ENCODE results near the gene ALDH1B1. TPM values are rescaled to one million over a fixed set of nuclear protein-coding genes. Genes with fewer than 3 reads are reported as not detected.

Gene ALDH1B1
- total RNA-seq, 1 donor from 2014 or later: 21.0 TPM

DNA sequence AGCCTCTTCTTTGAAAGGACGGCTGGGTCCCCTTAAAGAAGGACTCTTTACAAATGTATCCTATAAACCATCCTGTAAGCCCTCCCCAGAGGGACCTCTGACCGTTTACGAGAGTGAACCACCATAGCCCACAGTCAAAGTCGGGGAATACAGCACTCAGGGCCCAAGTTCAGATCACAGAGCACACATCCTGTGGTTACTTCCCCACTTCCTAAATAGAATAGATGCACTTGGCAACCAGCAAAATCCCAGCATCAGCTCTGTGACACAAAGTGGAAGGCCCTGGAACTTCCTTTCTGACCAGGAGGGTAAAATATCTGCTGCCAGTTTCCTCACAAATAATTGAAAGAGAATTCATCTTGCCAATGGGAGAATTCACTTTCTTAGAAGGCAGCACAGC, 38.6 kb downstream of the ALDH1B1 start:
- intact Hi-C loops (cut with DNase I): no loop called here
- no peak for DNase-seq (ENCODE audit: low spot score)

DNA sequence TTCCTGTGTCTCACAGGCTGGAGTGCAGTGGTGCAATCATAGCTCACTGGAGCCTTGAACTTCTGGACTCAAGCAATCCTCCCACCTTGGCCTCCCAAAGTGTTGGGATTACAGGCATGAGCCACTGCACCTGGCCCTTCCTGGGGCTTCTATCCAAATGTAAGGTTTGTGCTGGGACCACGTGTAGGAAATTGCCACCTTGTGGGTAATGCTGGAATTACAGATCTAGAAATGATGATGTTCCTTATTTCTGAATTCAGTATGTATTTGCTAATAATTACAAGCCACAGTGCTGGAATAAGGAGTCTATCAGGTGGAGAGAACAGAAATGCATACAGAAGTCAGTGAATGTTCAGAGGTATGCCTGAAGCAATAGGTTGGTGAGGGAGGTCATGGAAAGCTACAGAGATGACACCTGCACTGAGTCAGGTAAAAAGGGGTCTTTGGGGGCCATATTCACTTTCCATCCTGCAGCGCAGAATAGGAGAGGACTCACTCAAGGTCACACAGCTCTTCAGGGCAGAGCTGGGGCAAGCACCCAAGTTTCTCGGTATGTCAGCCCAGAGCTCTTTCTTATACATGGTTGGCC, 40.5 kb downstream of the ALDH1B1 start:
- DNase-seq (ENCODE audit: low spot score): no peak
- intact Hi-C loops (cut with DNase I): no loop called here

DNA sequence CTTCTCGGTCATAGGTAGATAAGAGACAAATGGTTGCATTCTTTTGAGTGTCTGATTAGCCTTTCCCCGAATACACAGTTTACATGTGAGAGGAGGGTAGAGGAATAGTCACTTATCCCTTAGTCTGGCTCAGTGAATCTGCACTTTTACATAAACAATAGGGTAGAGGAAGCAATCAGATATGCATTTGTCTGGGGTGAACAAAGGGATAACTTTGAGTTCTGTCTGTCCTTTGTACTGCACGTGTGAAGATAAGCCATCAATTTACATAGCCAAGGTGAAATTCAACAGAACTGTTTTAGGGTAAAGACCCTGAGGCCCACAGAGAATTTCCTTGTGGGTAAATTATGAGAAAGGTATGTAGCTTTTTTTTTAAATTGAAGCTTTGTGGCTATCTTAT, 41.9 kb downstream of the ALDH1B1 start:
- intact Hi-C loops (cut with DNase I): no loop called here
- DNase-seq (ENCODE audit: low spot score): no peak

DNA sequence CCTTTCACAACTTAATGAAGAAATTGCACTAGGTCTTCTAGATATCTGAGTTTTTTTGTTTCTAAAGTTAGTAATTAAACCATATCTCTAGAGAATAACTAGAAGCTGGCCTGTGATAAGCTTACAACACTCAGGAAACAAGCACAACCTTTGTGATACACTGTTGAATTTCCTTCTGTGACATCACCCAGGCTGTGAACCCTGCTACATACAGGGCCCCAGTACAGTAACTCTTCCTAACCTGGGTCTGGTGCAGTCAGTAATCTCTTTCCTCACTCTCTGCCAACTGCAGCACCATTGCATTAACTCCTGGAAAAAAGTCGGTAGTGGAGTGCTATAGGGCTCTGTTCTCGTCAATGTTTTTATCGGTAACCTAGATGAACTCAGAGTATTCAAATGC, 42.4 kb downstream of the ALDH1B1 start:
- intact Hi-C loops (cut with DNase I): no loop called here
- no peak for DNase-seq (ENCODE audit: low spot score)

DNA sequence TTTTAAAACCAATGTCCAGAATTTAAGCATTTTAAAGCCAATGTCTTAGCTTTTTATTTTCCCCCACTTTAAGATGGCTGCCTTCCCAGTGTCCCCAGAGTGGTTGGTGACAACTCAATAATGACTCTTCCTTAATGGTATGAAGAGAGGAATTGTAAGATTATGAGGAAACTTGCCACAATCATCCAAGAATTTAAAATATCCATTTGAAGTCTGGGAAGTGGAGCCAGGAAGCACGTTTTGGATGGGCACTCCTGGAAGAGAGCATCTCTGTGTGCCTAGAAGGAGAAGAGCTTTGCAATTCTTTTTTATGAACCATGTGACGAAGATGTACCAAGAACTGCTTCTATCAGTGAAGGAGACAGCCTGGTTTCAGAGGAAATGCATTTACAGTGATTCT, 43.0 kb downstream of the ALDH1B1 start:
- intact Hi-C loops (cut with DNase I): no loop called here

DNA sequence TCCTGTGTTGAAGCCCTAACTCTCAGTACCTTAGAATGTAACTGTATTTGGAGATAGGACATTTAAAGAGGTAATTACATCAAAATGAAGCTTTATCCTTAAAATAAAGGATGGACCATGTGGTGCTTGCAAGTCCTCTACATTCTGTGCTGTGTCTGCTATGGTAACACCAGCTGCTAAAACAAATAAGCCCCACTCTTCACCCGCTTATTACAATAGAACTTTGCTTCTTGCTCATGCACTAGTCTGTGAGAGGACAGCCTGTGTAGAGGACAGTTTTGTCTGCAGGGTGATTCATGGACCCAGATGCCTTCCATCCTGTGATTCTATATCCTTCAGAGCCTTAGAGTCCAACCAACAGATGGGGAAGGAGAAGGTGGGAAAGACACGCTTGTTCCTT, 44.2 kb downstream of the ALDH1B1 start:
- DNase-seq (ENCODE audit: low spot score): no peak
- intact Hi-C loops (cut with DNase I): no loop called here

More for the DNA sequence above, 43.0 kb downstream of the ALDH1B1 start:
- no peak for DNase-seq (ENCODE audit: low spot score)

DNA sequence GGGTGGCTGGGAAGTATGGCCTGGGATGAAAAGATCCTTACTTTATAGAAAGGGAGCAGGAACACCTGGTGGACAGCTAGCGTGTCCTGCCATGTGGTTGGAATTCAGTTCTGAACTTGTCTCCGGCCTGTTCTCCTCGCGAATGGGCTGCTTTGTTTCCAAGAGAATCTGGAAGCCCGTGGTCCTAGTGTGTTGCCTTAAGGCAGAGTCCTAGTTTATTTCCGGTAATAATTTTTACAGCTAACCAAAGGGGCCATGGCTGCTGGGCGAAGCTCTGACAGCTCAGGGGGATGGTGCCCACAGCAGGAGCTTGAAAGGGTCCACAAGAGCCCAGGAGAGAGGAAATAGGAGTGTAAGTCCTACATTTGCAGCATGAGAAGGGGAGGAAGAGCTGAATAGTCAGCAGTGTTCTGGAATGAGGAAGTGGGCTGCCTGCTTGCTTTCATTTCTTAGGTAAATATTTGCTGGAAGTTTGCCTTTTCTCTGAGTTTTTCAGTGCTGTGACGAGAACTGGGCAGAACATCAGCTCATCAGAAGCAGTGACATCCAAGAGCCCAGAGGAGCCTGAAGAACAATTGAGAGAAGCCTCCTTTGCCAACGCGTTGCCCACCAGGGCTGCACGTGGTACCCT, 44.8 kb downstream of the ALDH1B1 start:
- intact Hi-C loops (cut with DNase I): no loop called here
- no peak for DNase-seq (ENCODE audit: low spot score)

DNA sequence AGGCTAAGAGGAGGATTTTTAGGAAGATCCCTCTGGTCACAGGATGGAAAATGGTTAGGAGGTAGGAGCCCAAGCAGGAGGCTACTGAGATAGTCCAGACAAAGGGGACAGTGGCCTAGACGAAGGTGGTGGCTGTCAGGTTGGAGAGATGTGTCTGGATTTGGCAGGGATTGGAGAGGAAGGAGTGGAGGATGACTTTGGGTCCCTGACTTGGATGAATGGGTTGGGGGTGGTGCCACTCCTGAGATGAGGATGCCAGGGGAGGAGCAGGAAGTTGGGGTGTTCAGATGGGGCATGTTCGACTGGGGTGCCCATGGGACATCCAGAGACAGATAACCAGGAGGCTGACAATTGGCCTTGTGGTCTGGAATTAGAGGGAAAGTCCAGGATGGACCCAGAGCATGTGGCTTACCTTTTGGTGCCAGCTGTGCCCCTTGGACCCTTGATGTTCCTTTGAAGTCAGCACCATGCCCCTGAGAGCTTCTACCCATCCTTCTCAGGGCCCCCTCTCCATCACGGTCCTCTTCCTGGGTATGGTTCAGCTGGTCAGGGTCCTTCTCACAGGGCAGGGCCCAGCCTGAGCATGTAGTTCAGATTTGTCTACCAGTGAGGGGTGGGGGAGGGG, 46.9 kb downstream of the ALDH1B1 start:
- intact Hi-C loops (cut with DNase I): no loop called here
- DNase-seq (ENCODE audit: low spot score): no peak

DNA sequence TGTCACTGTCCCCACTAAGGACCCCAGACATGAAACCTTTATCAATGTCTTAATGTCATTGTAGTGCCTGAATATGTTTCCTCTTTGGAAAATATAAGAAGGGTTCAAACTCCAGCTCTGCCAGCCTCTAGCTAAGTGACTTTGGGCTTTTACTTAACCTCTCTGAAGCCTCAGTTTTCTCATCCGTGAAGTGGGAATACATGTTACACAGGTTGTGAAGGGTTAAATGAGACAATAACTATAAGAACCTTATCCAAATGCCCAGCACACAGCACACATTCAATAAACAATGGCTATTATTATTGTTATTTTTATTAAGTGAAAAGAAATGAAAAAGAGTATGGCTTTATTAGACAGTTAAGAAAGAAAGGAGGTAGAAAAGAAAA, 47.4 kb downstream of the ALDH1B1 start:
- intact Hi-C loops (cut with DNase I): no loop called here
- no peak for DNase-seq (ENCODE audit: low spot score)

DNA sequence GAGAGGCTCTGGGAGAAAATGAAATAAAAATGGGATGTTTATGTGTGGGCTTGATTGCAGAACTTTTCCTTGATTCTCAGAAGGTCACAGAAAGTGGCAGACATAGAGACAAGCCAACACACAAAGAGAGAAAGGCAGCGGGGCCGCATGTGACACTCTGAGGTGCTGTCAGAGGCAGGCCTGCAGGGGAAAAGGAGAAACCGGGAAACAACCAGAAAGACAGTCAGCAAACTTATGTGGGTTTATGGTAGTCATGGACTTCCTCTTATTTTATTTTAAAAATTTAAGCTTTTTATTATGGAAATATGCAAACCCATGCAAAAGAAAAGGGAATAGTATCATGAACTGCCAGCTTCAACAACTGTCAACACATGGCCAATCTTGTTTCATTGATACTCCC, 48.0 kb downstream of the ALDH1B1 start:
- DNase-seq (ENCODE audit: low spot score): no peak

DNA sequence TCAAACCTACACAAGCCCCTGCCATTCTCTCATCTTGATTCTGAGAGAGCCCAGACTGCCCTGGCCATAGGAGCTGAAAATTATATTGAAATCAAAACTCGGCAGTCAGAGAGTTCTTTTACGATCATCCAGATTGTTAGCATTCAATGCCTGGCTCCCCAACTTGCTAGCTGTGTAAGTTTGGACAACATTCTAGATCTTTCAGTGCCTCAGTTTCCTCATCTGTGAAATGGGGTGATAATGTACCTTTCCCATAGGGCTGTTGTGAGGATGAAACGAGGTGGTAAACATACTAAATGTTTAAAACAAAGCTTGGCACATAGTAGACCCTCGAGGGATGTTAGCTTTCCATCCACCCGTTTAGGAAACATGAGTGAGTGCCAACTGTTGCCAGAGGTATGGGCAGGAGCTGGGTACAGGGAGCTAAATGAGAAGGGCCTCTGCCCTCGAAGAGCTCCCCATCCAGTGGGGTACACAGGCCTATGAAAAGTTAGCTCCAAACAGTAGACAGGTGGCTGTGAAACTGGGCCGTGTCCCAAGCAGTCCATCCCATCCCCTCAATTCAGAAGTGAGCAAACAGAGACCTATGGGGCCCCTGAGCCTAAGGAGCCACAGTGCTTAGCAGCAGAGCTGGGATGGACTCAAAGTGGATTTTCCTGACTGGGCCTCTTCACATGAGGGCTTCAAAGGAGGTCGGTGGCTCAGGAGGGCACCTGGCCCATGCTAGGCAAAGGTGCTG, 49.0 kb downstream of the ALDH1B1 start:
- no peak for DNase-seq (ENCODE audit: low spot score)
- intact Hi-C loops (cut with DNase I): no loop called here

More for the DNA sequence above, 48.0 kb downstream of the ALDH1B1 start:
- intact Hi-C loops (cut with DNase I): no loop called here

DNA sequence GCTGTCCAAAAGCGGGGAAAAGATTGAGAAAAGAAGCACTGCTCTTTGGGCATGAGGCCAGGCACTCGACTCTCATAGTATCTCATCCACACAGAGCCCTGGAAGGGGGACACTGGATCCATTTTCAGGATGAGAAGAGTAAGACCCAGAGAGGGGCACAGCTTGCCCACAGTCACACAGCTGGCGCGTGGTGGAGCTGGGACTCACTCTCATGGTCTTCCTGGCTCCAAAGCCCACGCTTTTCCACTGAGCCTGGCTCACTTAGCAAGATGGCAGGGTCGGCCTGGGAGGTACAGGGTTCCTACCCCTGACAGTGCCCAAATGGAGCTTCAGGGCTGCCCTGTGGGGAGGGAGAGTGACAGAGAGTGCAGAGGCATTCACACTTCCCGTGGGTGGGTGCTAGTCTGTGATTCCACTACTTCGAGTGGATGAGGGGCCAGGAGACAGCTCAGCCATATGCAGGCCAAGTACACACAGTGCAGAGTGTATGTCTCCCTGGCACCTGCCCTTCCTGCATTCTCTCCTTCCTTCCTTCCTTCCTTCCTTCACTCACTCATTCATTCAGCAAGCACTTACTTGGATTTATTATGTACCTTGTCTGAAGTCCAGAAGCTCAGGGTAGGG, 50.1 kb downstream of the ALDH1B1 start:
- intact Hi-C loops (cut with DNase I): no loop called here

DNA sequence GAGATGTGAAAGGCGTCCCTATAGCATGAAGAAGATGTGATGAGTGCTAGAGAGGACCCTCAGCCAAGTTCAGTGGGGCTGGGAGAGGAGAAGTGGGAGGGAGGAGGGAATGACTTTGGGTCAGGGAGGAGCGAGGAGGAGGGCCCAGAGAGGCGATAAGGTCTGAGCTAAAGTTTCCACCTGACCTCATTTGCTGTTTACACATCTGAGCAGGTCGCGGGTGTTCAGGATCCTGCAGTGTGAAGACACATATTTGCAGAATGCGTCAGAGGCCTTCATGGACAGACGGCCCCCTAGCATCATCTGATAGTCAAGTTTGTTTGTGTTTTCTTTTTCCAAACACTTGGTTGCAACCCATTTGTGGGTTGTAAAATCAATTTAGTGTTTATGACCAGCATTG, 50.7 kb downstream of the ALDH1B1 start:
- no peak for DNase-seq (ENCODE audit: low spot score)
- intact Hi-C loops (cut with DNase I): no loop called here

More for the DNA sequence above, 50.1 kb downstream of the ALDH1B1 start:
- DNase-seq (ENCODE audit: low spot score): no peak

DNA sequence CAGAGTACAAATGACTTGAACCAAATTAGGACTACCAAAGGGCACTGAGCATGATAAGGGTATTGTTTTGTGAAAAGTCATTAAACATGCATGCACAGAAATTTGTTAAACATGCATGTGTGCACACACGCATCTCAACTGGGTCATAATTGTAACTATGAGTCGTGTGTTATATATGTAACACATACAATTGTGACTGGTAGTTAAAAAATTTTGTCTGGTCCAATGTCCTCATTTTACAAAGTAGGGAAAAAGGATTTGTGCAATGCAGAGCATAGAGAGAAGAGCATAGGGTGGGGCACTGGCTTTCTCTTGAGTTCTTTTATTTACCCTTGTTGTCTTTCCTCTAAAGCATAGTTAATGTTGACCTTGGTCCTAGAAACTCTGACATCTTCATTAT, 51.1 kb downstream of the ALDH1B1 start:
- intact Hi-C loops (cut with DNase I): no loop called here

DNA sequence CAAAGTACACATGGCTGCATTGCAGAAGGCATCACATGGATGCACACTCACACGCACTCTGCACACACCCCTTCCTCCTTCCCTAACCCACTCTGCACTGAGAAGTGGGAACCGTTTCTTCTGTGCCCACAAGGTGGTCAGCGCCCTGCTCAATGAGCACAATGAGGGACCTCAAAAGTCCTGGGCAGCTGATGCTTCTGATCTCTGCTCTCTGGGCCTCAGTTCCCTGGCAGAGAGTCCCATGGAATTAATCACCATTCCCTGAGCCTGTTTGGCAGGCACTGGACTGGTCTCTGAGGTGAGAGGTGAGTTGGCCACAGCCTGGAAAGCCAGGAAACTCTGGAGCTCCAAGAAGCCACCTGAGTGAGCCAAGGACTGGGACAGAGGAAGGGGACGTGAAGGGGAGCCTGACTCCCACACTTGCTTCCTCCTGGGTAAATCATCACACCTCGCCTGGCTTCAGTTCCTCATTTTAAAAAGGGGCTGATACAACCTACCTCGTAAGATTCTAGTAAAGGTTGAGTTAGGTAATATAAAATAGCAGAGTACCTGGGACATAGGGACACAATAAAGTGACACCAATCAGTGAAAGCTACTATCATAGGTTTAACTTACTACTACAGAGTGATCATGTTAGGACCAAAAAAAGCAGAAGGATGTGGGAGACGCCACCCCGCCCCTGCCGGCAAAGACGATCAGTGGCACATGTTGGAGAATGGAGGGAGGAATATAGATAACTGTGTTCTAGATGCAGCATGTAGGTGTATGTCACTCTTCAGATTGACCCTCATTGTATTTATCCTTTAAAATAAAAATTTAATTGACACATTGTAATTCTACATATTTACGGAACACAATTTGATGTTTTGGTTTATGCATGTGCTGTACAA, 52.9 kb downstream of the ALDH1B1 start:
- no peak for DNase-seq (ENCODE audit: low spot score)
- intact Hi-C loops (cut with DNase I): no loop called here

More for the DNA sequence above, 51.1 kb downstream of the ALDH1B1 start:
- no peak for DNase-seq (ENCODE audit: low spot score)

DNA sequence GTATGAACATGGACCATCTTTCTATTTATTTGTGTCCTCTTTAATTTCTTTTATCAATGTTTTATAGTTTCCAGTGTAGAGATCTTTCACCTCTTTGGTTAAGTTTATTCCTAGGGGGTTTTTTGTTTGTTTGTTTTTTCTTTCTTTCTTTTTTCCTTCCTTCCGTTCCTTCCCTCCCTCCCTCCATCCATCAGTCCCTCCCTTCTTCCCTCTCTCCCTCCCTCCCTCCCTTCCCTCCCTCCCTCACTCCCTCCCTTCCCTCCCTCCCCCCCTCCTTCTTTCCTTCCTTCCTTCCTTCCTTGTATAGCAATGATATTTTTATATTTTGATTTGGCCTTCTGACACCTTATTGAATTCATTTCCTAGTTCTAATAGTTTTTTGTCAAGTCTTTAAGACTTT, 55.2 kb downstream of the ALDH1B1 start:
- intact Hi-C loops (cut with DNase I): no loop called here
- no peak for DNase-seq (ENCODE audit: low spot score)

Measured in cardiac septum (tissue), 1 donor.